B cell (primary cell): Measurements from ENCODE around the gene ANKAR. TPM values are rescaled to one million over a fixed set of nuclear protein-coding genes. Genes with fewer than 3 reads are reported as not detected.

Experiments used
- ATAC-seq: fragments of 200-7000 bp; cut with Tn5 transposase; one replicate; pipeline ENCODE4 v1.10.0; 2021; ENCODE audit warnings: low read depth, mild to moderate bottlenecking, moderate number of reproducible peaks, moderate library complexity
- CTCF ChIA-PET: fragments of 350-600 bp; sonication (Branson Sonifier 250); formaldehyde crosslinking; loops from one replicate; lab custom pipeline; 2021; ENCODE audit warnings: antibody characterized with exemption, inconsistent platforms; lab: Charles Lee
- POLR2A ChIA-PET: fragments of 350-600 bp; sonication (Branson Sonifier 250); formaldehyde crosslinking; loops from one replicate; lab custom pipeline; 2021; ENCODE audit warnings: antibody characterized with exemption; lab: Charles Lee
- DNase-seq: peaks from one replicate; pipeline ENCODE4 v3.0.0; 2013
- H2AFZ ChIP-seq: 2 replicates; pipeline ENCODE4 v1.6.1; 2012; ENCODE audit warnings: mild to moderate bottlenecking, low read depth, low read length; ENCODE audit not compliant: insufficient read depth, poor library complexity, severe bottlenecking
- H3K27ac ChIP-seq, 2 donors: 1 replicate in 1 of 2; 2 replicates in 1 of 2; pipeline ENCODE4 v1.5.1; 2012 to 2013; ENCODE audit warnings: low read length in 2 of 2, mild to moderate bottlenecking in 2 of 2, moderate library complexity in 1 of 2
- H3K27me3 ChIP-seq, 4 experiments: fragments of 200-600 bp in 1 of 4; sonication (generic) in 1 of 4; replicated peaks in 1 of 4; 1 replicate in 2 of 4; 2 replicates in 2 of 4; pipeline versions ENCODE4 v1.6.1 to v1.7.0; 2013 to 2016; ENCODE audit warnings: low read length in 3 of 4, mild to moderate bottlenecking in 2 of 4, mixed read lengths in 1 of 4, moderate library complexity in 1 of 4; ENCODE audit not compliant: insufficient read depth in 4 of 4, control insufficient read depth in 3 of 4; ENCODE audit errors: control extremely low read depth in 1 of 4
- H3K36me3 ChIP-seq, 2 experiments: replicated peaks in 1 of 2; 1 replicate in 1 of 2; 2 replicates in 1 of 2; pipeline versions ENCODE4 v1.6.1 to v1.7.1; 2013; ENCODE audit warnings: low read length in 1 of 2; ENCODE audit not compliant: insufficient read depth in 2 of 2, control insufficient read depth in 1 of 2; ENCODE audit errors: control extremely low read depth in 1 of 2, extremely low read depth in 1 of 2
- H3K4me1 ChIP-seq, 2 donors: fragments of 200-600 bp in 1 of 2; sonication (generic) in 1 of 2; 1 replicate in 1 of 2; 2 replicates in 1 of 2; pipeline versions ENCODE4 v1.5.1 to v1.6.1; 2013 to 2017; ENCODE audit warnings: low read length in 2 of 2; ENCODE audit not compliant: control insufficient read depth in 2 of 2, insufficient read depth in 2 of 2
- H3K4me2 ChIP-seq: replicated peaks from 2 replicates; pipeline ENCODE3; 2012; ENCODE audit warnings: mild to moderate bottlenecking, low read depth, low read length; ENCODE audit not compliant: poor library complexity, severe bottlenecking
- H3K4me3 ChIP-seq, 5 experiments: fragments of 200-600 bp in 1 of 5; sonication (generic) in 1 of 5; 1 replicate in 3 of 5; 2 replicates in 2 of 5; pipeline versions ENCODE4 v1.5.1 to v1.7.0; 2011 to 2016; ENCODE audit warnings: low read length in 4 of 5, mild to moderate bottlenecking in 4 of 5, low read depth in 2 of 5, control low read depth in 1 of 5, moderate library complexity in 1 of 5; ENCODE audit not compliant: insufficient read depth in 1 of 5; ENCODE audit errors: control extremely low read depth in 1 of 5, extremely low read depth in 1 of 5
- H3K79me2 ChIP-seq: fragments of 200-600 bp; sonication (generic); one replicate; pipeline ENCODE4 v1.6.0; 2016; ENCODE audit warnings: low read length; ENCODE audit not compliant: control insufficient read depth, insufficient read depth
- H3K9ac ChIP-seq: fragments of 200-600 bp; sonication (generic); 2 replicates; pipeline ENCODE4 v1.6.1; 2017; ENCODE audit warnings: mild to moderate bottlenecking, low read length, moderate library complexity
- H3K9me3 ChIP-seq, 3 donors: one replicate each; pipeline versions ENCODE4 v1.6.1 to v1.7.1; 2013; ENCODE audit warnings: low read length in 2 of 3; ENCODE audit not compliant: control insufficient read depth in 2 of 3, insufficient read depth in 1 of 3; ENCODE audit errors: control extremely low read depth in 1 of 3
- H4K20me1 ChIP-seq: 2 replicates; pipeline ENCODE4 v1.6.0; 2012; ENCODE audit warnings: mild to moderate bottlenecking, low read length; ENCODE audit not compliant: insufficient read depth, control insufficient read depth, poor library complexity, severe bottlenecking
- H3K27ac Mint-ChIP-seq: one replicate; pipeline ENCODE4 v1.8.0; 2021; ENCODE audit warnings: mixed read lengths
- H3K27me3 Mint-ChIP-seq: one replicate; pipeline ENCODE4 v1.8.0; 2021; ENCODE audit warnings: mixed read lengths
- H3K4me1 Mint-ChIP-seq: one replicate; pipeline ENCODE4 v1.8.0; 2021; ENCODE audit warnings: mixed read lengths
- H3K4me3 Mint-ChIP-seq: one replicate; pipeline ENCODE4 v1.8.0; 2021; ENCODE audit warnings: mixed read lengths
- H3K9me3 Mint-ChIP-seq: one replicate; pipeline ENCODE4 v1.8.0; 2022; ENCODE audit warnings: mixed read lengths; ENCODE audit not compliant: insufficient read depth
- CTCF ChIP-seq: fragments of 200-600 bp; IDR thresholded peaks from one replicate; pipeline ENCODE4 v1.8.0; 2022; ENCODE audit warnings: antibody characterized with exemption, mild to moderate bottlenecking
- EZH2 ChIP-seq: IDR thresholded peaks from 2 replicates; pipeline ENCODE4 v1.6.1; 2012; ENCODE audit warnings: borderline replicate concordance, low read depth, mild to moderate bottlenecking, moderate library complexity, low read length; ENCODE audit not compliant: insufficient read depth, poor library complexity, severe bottlenecking
- WGBS: methylation state at CpG from one replicate; pipeline ENCODE4 v1.1.5; 2013; ENCODE audit warnings: missing lambda C conversion rate; ENCODE audit not compliant: insufficient coverage; 5-methylcytosine and 5-hydroxymethylcytosine counted together
- intact Hi-C: fragments of 100-400 bp; cut with micrococcal nuclease; formaldehyde crosslinking; loops from one replicate; pipeline ENCODE4 v1.10.0; 2022
- polyA plus RNA-seq: library from polyadenylated mRNA; depleted of rRNA; stranded (reverse); fragments of >200 nt; gene quantifications from 2 replicates; pipeline ENCODE4 v1.2.3, GENCODE V29; 2012
- total RNA-seq, 2 donors: library from RNA; stranded (reverse); fragments of 120-200 nt in 1 of 2; gene quantifications; 1 replicate in 1 of 2; 2 replicates in 1 of 2; pipeline versions ENCODE4 v1.2.3 to v1.2.4, GENCODE V29; 2013 to 2022

ANKAR gene
- total and polyA plus RNA-seq, 2 donors (not counting 1 experiment from before 2014, with no cell fraction given) = 11.2 to 24.8 TPM

- Histone ChIP-seq H3K27ac (no peak overlapping the region), H3K79me2 (no peaks in the 10 kb centered on the region), H3K9ac (no peak overlapping the region), H4K20me1 (no peaks in the 10 kb centered on the region), H3K9me3 (no peaks in the 10 kb centered on the region), H3K4me1 (no peaks in the 10 kb centered on the region), H3K27me3 (no peaks in the 10 kb centered on the region), H3K36me3 (no peaks in the 10 kb centered on the region), H3K4me3 (no peak overlapping the region), H2AFZ (no peak overlapping the region), H3K4me2 (no peak overlapping the region)
- Mint-ChIP-seq H3K4me3 (no peak overlapping the region), H3K4me1 (no peaks in the 10 kb centered on the region), H3K27me3 (peaks cover 3% of the 10 kb centered on the region), H3K27ac (no peak overlapping the region), H3K9me3 (no peaks in the 10 kb centered on the region)
- 100% methylated on average over 1 of the region's 1 CpG for WGBS
- ATAC-seq (no peak), DNase-seq (no peak)
- intact Hi-C loops = no loop called here
- CTCF ChIA-PET = no interaction called here
- no peak for TF ChIP-seq CTCF
- no peak for TF ChIP-seq EZH2
- POLR2A ChIA-PET = no interaction called here
Observed at GRCh38 chr2:189641002-189641401, 33.5 kb upstream of the ANKAR start.

GRCh38 chr2:189641590-189641989, 32.9 kb upstream of the ANKAR start:
- Mint-ChIP-seq H3K9me3 (no peaks in the 10 kb centered on the region), H3K27me3 (peaks cover 3% of the 10 kb centered on the region), H3K4me3 (no peak overlapping the region), H3K27ac (no peak overlapping the region), H3K4me1 (no peaks in the 10 kb centered on the region)
- Histone ChIP-seq H3K9ac (no peak overlapping the region), H4K20me1 (no peaks in the 10 kb centered on the region), H3K4me3 (no peak overlapping the region), H3K27me3 (no peaks in the 10 kb centered on the region), H3K4me2 (no peak overlapping the region), H3K27ac (no peak overlapping the region), H3K9me3 (no peaks in the 10 kb centered on the region), H3K4me1 (no peaks in the 10 kb centered on the region), H3K36me3 (no peaks in the 10 kb centered on the region), H3K79me2 (no peaks in the 10 kb centered on the region), H2AFZ (no peak overlapping the region)
- ATAC-seq (no peak), DNase-seq (no peak)
- TF ChIP-seq EZH2 (no peak), CTCF (no peak)
- WGBS = 81% methylated on average over 2 of the region's 2 CpGs
- intact Hi-C loops = no loop called here
- CTCF ChIA-PET = no interaction called here
- POLR2A ChIA-PET = no interaction called here
